Measurements from ENCODE around the gene CDHR1. TPM values are rescaled to one million over a fixed set of nuclear protein-coding genes. Genes with fewer than 3 reads are reported as not detected.

Gene CDHR1
- total RNA-seq, 1 experiment from 2014 or later = 5.0 TPM

GRCh38 chr10:84158061-84158460 lies 36.3 kb upstream of the CDHR1 start (continued):
- TF ChIP-seq KAT7 (CRISPR knock-in tag; IDR thresholded peaks at IDR 0.05; ENCODE audit: borderline replicate concordance) = no peak
- no peak for TF ChIP-seq PRRX2 (CRISPR knock-in tag; IDR thresholded peaks at IDR 0.05)

GRCh38 chr10:84158550-84158949 lies 35.8 kb upstream of the CDHR1 start:
- Mint-ChIP-seq H3K27ac (no peak overlapping the region), H3K4me3 (no peak overlapping the region), H3K4me1 (peaks cover 58% of the 10 kb centered on the region), H3K27me3 (ENCODE audit: low read depth) (no peaks in the 10 kb centered on the region), H3K9me3 (no peaks in the 10 kb centered on the region), H3K36me3 (peaks cover 14% of the 10 kb centered on the region)
- ChIA-PET CTCF (interaction anchor here (1.2 to 3.7 kb wide), 3 partner anchors 10 to 79 kb away, joined by 4 to 22 read pairs (median 5); no protein-coding TSS in a partner anchor), POLR2A (interaction anchor here (1.5 kb wide), 1 partner anchor 19 kb away, joined by 5 read pairs; the partner anchor contains the start of gene GHITM)
- ATAC-seq (no peak), DNase-seq (ENCODE audit: low spot score) (no peak)
- TF ChIP-seq ZNF317 (CRISPR knock-in tag; IDR thresholded peaks at IDR 0.05; ENCODE audit: borderline replicate concordance, low read depth) (no peak), FOXP1 (CRISPR knock-in tag; IDR thresholded peaks at IDR 0.05; ENCODE audit: borderline replicate concordance) (no peak), AR (CRISPR knock-in tag; IDR thresholded peaks at IDR 0.05) (no peak), IRF2 (CRISPR knock-in tag; IDR thresholded peaks at IDR 0.05; ENCODE audit: borderline replicate concordance, low read depth) (no peak), SP1 (CRISPR knock-in tag; conservative IDR thresholded peaks at IDR 0.05) (no peak), ATF6 (CRISPR knock-in tag; IDR thresholded peaks at IDR 0.05) (no peak), ELF4 (CRISPR knock-in tag; IDR thresholded peaks at IDR 0.05; ENCODE audit: low read depth) (no peak), ZNF423 (CRISPR knock-in tag; IDR thresholded peaks at IDR 0.05) (no peak), ZNF138 (CRISPR knock-in tag; conservative IDR thresholded peaks at IDR 0.05) (no peak), FOXK1 (CRISPR knock-in tag; IDR thresholded peaks at IDR 0.05) (no peak), SMAD4 (CRISPR knock-in tag; IDR thresholded peaks at IDR 0.05) (no peak), GTF2I (CRISPR knock-in tag; conservative IDR thresholded peaks at IDR 0.05) (no peak), CDX4 (CRISPR knock-in tag; IDR thresholded peaks at IDR 0.05; ENCODE audit: borderline replicate concordance) (no peak), E2F5 (CRISPR knock-in tag; IDR thresholded peaks at IDR 0.05) (no peak), NR2C2 (CRISPR knock-in tag; IDR thresholded peaks at IDR 0.05) (no peak), NFYB (CRISPR knock-in tag; conservative IDR thresholded peaks at IDR 0.05; ENCODE audit: low read depth) (no peak), ERG (CRISPR knock-in tag; IDR thresholded peaks at IDR 0.05) (no peak), SMAD3 (CRISPR knock-in tag; IDR thresholded peaks at IDR 0.05; ENCODE audit: borderline replicate concordance) (no peak), TEAD1 (CRISPR knock-in tag; IDR thresholded peaks at IDR 0.05) (no peak), ZNF121 (CRISPR knock-in tag; IDR thresholded peaks at IDR 0.05) (no peak)

Measured in WTC11 (cell line).